DMS114 treated with DMSO at 0.1 percent for 48 hours (cell line): ENCODE data around the gene HOXA9.

ENCODE experiments used
- DNase-seq: peaks from one replicate; lab custom pipeline; 2025; ENCODE audit not compliant: unreplicated experiment; lab: John Stamatoyannopoulos, UW

The HOXA9 gene

GRCh38 chr7:27188386-27189294 lies 23.3 kb upstream of the HOXA9 start:
- DNase-seq = no peak

DNA sequence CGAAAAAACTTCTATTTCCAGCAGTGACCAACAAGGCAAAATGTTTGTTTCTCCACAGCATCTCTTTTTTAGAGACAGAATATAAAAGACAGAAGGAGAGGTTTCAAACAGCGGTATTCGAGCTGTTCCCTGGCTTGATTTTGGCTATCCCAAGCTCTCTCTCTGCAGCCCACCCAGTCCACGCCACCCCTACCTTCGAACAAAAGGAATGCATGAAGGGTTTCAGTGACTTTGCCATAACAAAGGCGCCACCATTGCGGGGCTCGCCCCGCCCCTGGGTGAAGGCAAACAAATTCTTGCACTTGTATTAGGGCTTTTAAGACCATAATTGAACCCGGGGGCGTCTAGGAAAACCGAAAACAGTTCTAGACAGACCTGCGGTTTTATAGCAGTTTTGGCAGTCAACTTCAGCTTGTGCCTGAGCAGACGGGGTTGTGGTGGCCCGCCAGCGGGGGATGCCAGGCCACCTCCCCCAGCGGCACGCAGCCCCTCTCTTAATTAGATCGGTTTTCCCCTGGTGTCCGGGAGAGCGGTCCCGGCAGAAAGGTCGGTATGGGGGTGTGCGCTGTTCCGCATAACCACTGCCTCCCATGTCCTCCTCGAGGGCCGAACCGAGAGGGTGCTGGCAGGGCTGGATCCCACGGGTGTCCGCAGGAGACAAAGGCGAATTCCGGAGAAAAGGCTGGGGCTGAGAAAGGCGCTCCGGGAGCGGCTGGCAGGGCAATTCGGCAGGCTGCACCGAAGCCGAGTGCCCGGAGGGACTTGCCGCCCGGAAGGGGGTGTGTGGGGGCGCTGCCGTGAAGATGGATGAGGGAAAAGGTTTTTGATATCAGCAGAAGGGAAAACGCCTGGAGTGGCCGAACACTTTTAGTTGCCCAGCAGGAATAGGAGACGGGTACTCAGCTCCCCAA lies 22.4 kb upstream of the HOXA9 start:
- DNase-seq = no peak

- no peak for DNase-seq
These were observed 21.5 kb upstream of the HOXA9 start for GRCh38 chr7:27186668-27187474.

GRCh38 chr7:27185854-27186667 lies 20.7 kb upstream of the HOXA9 start:
- no peak for DNase-seq

DNA sequence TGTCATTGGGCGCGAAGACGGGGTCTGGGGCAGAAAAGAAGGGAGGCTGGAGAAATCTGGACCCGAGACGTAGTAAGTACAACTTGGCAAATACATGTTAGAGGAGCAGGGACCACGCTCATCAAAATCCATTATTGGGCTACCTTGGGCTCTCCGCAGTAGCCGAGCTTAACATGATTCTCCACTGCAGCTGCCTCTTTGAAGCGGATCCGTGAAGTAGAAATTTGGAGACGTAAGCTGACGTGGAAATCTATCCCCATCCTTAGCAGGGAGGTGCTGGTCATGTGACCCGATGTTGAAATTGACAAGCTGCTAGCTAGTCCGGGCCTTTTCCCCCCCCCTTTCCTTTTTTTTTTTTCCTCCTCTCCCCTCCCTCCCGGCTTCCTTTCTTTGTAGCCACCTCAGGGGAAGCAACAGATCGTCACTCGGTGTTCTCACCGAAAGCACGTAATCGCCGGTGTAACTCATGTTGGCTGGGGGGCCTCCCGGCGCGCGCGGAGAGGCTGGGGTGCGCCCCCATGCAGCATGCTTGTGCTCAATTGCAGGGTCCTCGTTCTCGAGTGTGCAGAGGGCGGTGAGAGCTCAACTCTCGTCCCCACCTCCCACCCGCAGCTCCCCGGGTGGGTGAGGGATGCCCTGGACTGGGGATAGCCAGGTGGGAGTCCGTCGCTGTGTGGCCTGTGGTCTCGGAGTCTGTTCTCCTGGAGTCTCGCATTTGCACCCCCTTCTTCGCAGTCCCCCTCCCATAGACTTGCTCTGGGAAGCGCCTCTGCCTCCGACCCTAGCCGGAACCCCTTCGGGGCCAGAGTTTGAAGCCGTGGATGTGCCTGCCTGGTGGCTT lies 19.9 kb upstream of the HOXA9 start, which contains the start of gene HOXA11:
HOXA11 (minus strand) TSS at position 220 of the 841 bp plus-strand sequence; CDS start at position 132, 88 bp downstream.
- no peak for DNase-seq

GRCh38 chr7:27184337-27185012 lies 19.1 kb upstream of the HOXA9 start:
- no peak for DNase-seq

- DNase-seq = no peak
These were observed 18.5 kb upstream of the HOXA9 start for GRCh38 chr7:27183682-27184336.

- DNase-seq = no peak
These were observed 17.7 kb upstream of the HOXA9 start for GRCh38 chr7:27182861-27183681.

GRCh38 chr7:27182285-27182841 lies 17.0 kb upstream of the HOXA9 start:
- no peak for DNase-seq

DNA sequence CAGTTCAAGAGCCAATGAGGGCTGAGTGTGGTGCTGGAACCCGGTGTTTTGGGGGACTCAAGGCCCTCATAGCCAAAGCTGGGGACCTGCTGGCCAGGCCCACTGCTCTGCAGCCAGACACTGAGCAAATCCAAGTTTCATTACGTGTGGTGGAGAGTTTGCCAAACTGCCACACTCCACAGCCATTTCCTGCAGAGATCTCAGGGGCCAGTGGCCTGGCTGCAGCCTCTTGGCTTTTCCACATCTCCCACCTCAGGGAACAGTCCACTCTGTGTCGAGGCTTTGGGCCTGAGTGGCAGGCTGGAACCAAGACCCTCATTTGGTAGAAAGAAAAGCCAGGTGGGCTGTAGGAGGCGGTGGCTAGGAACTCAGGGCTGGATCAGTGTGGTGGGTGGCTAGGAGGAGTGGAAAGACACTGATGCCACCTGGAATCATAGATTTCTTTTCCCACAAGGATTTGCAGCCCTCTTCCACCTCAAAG lies 16.5 kb upstream of the HOXA9 start:
- DNase-seq = no peak

- DNase-seq = no peak
These were observed 15.4 kb upstream of the HOXA9 start for GRCh38 chr7:27180431-27181420.

DNA sequence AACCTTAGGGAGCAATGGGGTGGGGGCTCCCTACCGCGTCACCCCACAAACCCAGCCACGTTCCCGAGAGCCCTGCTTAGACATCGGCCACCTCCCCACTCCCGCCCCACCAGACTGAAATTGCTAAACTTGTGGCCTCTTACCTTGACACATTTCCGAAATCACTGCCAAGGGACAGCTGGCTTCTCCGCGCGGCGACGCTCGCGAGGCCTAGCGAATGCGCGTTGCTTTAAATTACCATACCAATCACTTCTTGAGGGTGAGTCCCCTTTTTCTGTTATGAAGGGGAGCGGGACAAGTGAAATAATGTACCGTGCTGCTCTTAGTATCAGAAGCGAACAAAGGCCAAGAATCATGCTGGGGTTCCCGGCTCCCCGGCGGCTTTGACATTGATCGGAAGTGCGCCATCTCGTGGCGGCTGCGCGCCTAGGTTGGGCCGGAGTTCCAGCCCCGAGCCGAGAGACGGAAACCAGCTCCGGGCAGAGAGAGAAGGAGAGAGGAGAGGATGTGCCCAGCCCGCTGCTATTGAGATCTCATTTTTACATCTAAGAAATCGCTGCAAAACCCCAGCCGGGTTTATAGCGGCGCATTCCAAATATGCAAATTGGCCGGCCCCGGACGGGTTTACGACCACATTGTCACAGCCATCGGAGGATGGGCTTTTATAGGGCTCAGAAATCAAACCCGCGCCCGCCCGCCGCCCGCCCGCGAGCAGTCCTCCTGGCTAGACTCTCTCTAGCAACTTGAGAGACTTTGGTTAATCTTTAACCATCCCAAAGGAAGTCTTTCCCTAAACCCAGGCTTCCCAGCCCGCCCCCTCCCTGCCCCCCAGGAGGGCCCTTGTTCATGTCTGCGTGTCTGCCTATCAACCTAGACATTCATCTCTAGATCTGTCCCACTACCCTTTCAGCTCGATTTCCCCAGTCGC lies 14.4 kb upstream of the HOXA9 start:
- no peak for DNase-seq

DNA sequence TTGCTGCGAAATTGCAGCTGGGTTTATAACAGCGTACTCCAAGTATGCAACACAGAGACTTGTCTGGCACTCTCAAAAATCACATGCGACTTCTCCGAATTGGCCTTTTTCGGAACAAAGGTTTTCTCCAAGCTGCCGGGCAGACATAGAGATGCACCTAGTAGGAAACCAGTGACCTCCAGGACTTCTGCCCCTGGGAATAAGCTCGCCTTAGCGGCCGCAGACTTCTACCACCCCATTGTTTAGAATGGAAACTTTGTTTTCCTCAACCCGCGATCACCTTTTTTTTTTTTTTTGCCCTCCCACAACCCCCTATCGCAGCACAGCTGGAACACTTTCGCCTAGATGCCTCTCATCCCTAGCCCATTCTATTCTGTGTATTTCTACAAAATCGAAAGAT lies 13.7 kb upstream of the HOXA9 start:
- no peak for DNase-seq

DNA sequence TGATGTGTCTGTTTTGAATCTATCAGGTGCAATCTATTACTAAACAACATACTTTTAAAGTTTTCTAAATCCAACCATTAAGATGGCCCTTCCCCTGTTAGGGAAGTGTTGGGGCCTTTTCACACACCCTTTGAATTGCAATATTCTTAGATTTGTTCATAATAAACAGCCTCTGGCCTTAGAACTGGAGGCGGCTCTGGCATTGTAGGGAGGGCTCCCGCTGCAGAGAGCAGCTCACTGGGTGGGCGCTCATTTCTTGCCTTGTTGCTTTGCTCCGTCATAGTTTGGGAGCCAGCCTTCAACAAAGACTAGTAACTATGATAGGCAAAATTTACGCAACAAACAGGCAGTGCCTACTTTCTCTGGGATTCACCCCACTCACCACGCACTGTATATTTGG lies 13.0 kb upstream of the HOXA9 start:
- DNase-seq = no peak
